ENCODE data around the gene MEGF10. TPM values are rescaled to one million over a fixed set of nuclear protein-coding genes. Genes with fewer than 3 reads are reported as not detected.

The MEGF10 gene
- total RNA-seq, 1 donor from 2014 or later, result 13.3 TPM

DNA sequence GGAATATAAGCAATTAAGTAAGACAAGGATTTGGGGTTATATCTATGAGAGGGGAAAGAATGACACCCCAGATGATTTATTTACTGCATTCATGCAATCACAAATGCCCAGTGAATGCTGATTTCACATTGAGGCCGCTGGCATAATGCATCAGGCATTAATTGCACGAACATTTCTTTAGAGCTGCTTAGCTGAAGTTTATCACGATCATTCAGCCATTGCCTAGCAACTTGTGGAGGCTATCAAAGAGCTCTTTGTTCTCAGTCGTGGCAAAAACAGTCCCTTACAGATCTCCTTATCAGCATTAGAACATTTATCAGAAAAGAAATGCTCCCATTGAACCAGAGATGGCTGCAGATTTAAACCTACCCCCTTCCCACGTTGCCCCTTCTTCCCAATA is 138.2 kb downstream of the MEGF10 start:
- H3K9me3 Mint-ChIP-seq, result no peaks in the 10 kb centered on the region
- DNase-seq (ENCODE audit: extremely low spot score, unreplicated experiment), result no peak
- no peak overlapping the region for H3K27ac Mint-ChIP-seq
- TF ChIP-seq, protein P1, sequence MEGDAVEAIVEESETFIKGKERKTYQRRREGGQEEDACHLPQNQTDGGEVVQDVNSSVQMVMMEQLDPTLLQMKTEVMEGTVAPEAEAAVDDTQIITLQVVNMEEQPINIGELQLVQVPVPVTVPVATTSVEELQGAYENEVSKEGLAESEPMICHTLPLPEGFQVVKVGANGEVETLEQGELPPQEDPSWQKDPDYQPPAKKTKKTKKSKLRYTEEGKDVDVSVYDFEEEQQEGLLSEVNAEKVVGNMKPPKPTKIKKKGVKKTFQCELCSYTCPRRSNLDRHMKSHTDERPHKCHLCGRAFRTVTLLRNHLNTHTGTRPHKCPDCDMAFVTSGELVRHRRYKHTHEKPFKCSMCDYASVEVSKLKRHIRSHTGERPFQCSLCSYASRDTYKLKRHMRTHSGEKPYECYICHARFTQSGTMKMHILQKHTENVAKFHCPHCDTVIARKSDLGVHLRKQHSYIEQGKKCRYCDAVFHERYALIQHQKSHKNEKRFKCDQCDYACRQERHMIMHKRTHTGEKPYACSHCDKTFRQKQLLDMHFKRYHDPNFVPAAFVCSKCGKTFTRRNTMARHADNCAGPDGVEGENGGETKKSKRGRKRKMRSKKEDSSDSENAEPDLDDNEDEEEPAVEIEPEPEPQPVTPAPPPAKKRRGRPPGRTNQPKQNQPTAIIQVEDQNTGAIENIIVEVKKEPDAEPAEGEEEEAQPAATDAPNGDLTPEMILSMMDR (conservative IDR thresholded peaks at IDR 0.05), result no peak
- H3K4me3 Mint-ChIP-seq, result peak overlapping the region; percentile 14
- H3K4me1 Mint-ChIP-seq (ENCODE audit: unreplicated experiment), result peaks cover 67% of the 10 kb centered on the region
- H3K27me3 Mint-ChIP-seq, result peaks cover 8% of the 10 kb centered on the region
- no peaks in the 10 kb centered on the region for H3K36me3 Mint-ChIP-seq

DNA sequence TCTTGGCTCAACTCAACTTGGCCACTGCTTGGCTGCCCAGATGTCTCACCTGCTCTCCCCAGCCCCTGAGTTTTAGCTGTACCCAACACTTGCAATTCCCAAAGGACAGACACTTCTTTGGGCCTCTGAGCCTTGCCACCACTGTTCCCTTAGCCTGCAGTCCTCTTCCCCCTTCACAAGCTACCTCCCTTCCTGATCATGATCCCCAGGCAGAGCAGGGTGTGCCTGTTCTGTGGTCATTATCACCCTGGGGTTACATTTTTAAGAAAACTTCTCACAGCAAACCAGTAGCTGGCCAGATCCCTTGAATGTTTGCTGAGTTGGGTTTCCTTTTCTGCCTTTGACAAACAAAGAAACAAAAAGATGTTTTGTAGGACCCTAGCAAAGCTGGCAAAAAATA is 139.3 kb downstream of the MEGF10 start:
- H3K4me3 Mint-ChIP-seq, result no peak overlapping the region
- peaks cover 8% of the 10 kb centered on the region for H3K27me3 Mint-ChIP-seq
- H3K9me3 Mint-ChIP-seq, result no peaks in the 10 kb centered on the region
- TF ChIP-seq, protein P1 (conservative IDR thresholded peaks at IDR 0.05), result no peak
- no peaks in the 10 kb centered on the region for H3K36me3 Mint-ChIP-seq
- no peak overlapping the region for H3K27ac Mint-ChIP-seq
- peaks cover 60% of the 10 kb centered on the region for H3K4me1 Mint-ChIP-seq (ENCODE audit: unreplicated experiment)
- no peak for DNase-seq (ENCODE audit: extremely low spot score, unreplicated experiment)

DNA sequence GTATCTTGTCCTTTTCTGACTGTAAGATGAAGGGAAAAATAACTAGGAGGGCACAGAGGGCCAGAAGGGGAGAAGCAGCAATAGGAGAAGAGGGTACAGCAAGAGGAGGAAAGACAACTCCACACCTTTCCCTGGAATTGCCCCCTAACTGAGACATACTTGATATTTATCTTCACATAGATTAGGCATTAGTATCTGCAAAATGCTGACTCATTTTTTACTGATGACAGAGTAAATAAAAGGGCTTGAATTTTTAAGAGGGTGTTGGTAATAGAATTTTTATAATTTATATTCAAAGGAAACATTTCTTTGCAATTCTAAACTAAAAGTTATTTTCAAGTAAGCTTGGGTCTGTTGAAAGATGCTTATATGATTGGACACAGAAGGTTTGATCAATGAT is 140.0 kb downstream of the MEGF10 start:
- TF ChIP-seq, protein P1 (conservative IDR thresholded peaks at IDR 0.05), result no peak
- H3K36me3 Mint-ChIP-seq, result no peaks in the 10 kb centered on the region
- no peak overlapping the region for H3K27ac Mint-ChIP-seq
- H3K9me3 Mint-ChIP-seq, result no peaks in the 10 kb centered on the region
- peaks cover 8% of the 10 kb centered on the region for H3K27me3 Mint-ChIP-seq
- DNase-seq (ENCODE audit: extremely low spot score, unreplicated experiment), result no peak
- no peak overlapping the region for H3K4me3 Mint-ChIP-seq
- peaks cover 53% of the 10 kb centered on the region for H3K4me1 Mint-ChIP-seq (ENCODE audit: unreplicated experiment)

DNA sequence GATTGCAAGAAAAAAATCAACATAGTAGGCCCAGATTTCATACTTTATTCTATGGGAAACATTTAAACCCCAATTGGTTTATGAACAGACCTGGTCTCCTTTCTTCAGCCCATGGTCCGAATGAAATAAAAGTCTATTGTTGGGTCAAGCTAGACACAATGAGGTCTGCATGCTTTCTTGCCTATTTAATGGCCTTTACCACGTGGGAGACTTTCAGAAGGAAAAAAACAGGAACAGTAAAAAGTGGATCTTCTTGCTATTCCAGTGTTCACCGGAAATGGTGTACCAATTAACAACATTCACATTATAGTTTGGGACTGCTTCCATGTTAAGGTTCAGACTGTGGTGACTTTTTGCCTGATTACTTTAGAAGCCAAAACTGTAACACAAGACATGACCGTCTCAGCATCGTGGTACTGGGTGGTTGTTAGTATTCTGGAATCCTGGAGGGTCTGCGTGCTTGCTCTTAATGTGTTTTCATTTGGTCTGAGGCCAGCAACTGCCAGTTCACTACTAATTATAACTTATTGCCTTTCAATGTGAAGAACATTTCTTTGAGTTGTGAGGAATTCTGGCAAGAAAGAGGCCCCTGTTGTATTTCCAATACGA is 141.5 kb downstream of the MEGF10 start:
- Mint-ChIP-seq H3K9me3 (no peaks in the 10 kb centered on the region), H3K27me3 (peaks cover 7% of the 10 kb centered on the region), H3K36me3 (no peaks in the 10 kb centered on the region), H3K4me1 (ENCODE audit: unreplicated experiment) (peaks cover 50% of the 10 kb centered on the region), H3K4me3 (no peak overlapping the region), H3K27ac (no peak overlapping the region)
- TF ChIP-seq, protein P1 (conservative IDR thresholded peaks at IDR 0.05), result no peak
- DNase-seq (ENCODE audit: extremely low spot score, unreplicated experiment), result no peak

DNA sequence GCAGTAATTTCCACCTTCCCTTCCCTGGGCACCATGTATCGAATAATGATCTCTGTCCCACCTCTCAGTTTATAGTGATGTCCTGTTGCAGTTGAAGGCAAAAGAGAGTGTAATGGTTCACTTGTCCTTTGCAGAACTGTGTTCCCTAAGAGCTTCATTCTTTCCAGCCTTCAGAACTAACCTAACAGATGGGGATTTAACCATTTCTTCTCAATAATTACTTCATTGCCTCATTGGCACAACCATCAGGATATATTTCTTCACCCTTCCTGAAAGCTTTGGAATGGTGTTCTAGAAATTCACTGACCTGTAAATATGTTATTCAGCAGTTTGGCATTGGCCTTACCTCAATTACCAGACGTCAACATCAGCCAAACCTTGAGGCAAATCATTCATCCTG is 142.9 kb downstream of the MEGF10 start:
- TF ChIP-seq, protein P1 (conservative IDR thresholded peaks at IDR 0.05), result no peak
- Mint-ChIP-seq H3K4me3 (no peak overlapping the region), H3K4me1 (ENCODE audit: unreplicated experiment) (peaks cover 37% of the 10 kb centered on the region), H3K27ac (no peak overlapping the region), H3K27me3 (no peaks in the 10 kb centered on the region), H3K36me3 (no peaks in the 10 kb centered on the region), H3K9me3 (no peaks in the 10 kb centered on the region)
- no peak for DNase-seq (ENCODE audit: extremely low spot score, unreplicated experiment)

DNA sequence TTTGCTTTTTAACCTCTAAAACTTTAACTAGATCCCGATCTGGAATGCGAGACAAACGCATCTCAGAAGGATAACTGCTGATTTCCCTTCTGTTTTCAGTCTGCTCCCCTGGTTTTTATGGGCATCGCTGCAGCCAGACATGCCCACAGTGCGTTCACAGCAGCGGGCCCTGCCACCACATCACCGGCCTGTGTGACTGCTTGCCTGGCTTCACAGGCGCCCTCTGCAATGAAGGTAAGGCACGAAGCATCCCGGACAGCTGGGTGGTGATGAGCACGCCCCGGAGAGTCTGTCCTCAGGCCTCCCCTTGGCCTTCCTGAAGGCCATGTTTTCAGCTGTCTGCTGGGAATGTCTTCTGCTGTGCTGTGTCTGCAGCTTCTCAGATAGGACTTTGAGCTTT is 144.0 kb downstream of the MEGF10 start:
- Mint-ChIP-seq H3K4me3 (no peak overlapping the region), H3K4me1 (ENCODE audit: unreplicated experiment) (peaks cover 27% of the 10 kb centered on the region), H3K9me3 (no peaks in the 10 kb centered on the region), H3K36me3 (no peaks in the 10 kb centered on the region), H3K27me3 (no peaks in the 10 kb centered on the region), H3K27ac (no peak overlapping the region)
- TF ChIP-seq, protein P1 (conservative IDR thresholded peaks at IDR 0.05), result no peak
- DNase-seq (ENCODE audit: extremely low spot score, unreplicated experiment), result no peak
